GM19463 (cell line): ENCODE measurements around the gene FBXO11.

ENCODE experiments used
- ATAC-seq: cut with Tn5 transposase; IDR thresholded peaks from one replicate; pipeline ENCODE4 v1.9.1; 2021; ENCODE audit warnings: mild to moderate bottlenecking, moderate library complexity; ENCODE audit not compliant: unreplicated experiment

The FBXO11 gene

GRCh38 chr2:47741637-47742036 lies 164.7 kb downstream of the FBXO11 start:
- no peak for ATAC-seq

DNA sequence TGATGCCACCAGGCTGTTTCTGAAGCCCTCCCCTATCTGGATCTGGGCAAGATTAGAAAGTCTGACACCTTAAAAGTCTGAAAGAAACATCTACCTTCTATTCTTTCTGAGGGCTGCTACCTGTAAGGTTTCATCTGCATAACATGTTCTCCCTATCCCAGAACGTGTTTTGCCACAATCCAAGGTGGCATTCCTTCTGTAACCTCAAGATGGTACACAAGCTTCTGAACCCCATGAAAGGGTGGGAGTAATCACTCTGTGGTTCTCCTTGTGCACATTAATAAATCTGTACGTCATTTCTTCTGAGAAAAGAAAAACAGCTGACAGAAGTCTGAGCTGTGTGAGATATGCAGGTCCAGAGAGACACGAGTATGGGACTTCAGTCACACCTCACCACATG lies 165.2 kb downstream of the FBXO11 start:
- ATAC-seq = no peak
